Neuron (in vitro differentiated cells): ENCODE measurements around the gene RELL1.

Experiments
- H2AFZ ChIP-seq: one replicate; pipeline ENCODE4 v1.6.1; 2013; ENCODE audit warnings: low read depth, mild to moderate bottlenecking, inconsistent platforms, low read length, moderate library complexity
- H3K27me3 ChIP-seq: one replicate; pipeline ENCODE4 v1.6.1; 2013; ENCODE audit warnings: low read length; ENCODE audit not compliant: insufficient read depth
- H3K36me3 ChIP-seq: one replicate; pipeline ENCODE4 v1.6.1; 2013; ENCODE audit warnings: low read length; ENCODE audit not compliant: insufficient read depth
- H3K4me1 ChIP-seq: one replicate; pipeline ENCODE4 v1.6.1; 2013; ENCODE audit warnings: low read length; ENCODE audit not compliant: insufficient read depth
- H3K4me3 ChIP-seq: 2 replicates; pipeline ENCODE4 v1.5.1; 2013; ENCODE audit warnings: mild to moderate bottlenecking, low read length, moderate library complexity
- H3K9me3 ChIP-seq: one replicate; pipeline ENCODE4 v1.6.1; 2013; ENCODE audit warnings: low read length

Gene RELL1

DNA sequence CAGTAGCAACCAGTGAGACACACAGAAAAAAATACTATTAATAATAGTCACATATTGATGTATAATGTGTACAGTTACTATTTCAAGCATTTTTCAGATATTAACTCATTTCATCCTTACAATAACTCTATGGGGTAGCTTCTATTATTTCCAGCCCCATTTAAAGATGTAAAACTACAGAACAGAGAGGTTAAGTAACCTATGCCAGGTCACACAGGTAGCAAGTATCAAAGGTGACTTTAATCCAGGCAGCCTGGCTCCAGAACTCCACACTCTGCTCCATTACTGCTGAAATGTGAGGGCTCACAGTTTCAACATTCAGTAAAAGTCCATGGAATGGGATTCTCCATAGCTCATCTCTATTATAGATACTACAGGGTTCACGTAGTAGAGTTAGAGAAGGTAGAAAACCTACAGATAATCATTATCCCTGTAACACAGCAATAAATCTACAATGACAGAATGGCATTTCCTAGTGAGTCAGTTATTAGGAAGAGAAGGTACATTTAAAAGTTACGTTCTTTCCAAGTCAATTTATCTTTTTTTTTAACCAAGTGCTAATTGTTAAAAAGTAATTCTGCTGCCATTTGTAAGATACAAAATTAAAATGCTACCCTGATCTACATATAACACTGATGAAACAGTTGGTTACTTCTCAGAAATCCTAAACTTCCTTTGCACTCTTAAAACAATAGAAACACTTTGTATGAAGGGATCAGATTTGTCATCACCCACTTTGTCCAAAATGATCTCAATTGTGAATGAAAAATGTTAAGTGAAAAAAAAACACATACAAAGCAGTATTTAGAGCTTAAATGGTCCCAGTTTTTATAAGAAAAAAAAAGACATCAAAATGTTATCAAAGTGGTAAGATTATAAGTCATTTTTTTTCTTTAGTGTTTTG is 18.7 kb downstream of the RELL1 start:
- Histone ChIP-seq H3K4me3 (no peak overlapping the region), H3K36me3 (no peaks in the 10 kb centered on the region), H3K9me3 (no peaks in the 10 kb centered on the region), H3K4me1 (peaks cover 30% of the 10 kb centered on the region), H2AFZ (no peak overlapping the region), H3K27me3 (no peaks in the 10 kb centered on the region)

DNA sequence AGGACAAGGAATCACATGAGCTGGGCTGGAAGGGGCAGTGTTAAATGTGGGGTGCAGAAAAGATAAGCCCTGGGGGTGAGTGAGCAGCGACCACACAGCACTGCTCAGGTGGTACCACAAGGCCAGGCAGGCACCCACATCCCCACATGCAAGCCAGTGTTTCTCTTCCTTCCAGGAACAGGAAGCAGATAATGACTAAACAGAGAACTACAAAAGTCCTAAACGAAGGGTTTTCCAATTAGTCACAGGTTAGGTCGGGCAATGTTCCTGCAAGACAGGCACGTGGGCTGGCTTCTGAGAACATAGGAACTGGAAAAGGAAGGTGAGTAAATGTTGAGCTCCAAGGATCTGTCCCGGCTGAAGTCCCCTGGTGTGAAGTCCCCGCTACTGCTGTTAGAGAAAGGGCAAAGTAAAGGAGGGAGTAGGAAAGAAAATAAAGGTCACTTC is 19.5 kb downstream of the RELL1 start:
- no peak overlapping the region for H2AFZ ChIP-seq
- H3K27me3 ChIP-seq = no peaks in the 10 kb centered on the region
- H3K4me3 ChIP-seq = no peak overlapping the region
- peaks cover 38% of the 10 kb centered on the region for H3K4me1 ChIP-seq
- no peaks in the 10 kb centered on the region for H3K9me3 ChIP-seq
- no peaks in the 10 kb centered on the region for H3K36me3 ChIP-seq

DNA sequence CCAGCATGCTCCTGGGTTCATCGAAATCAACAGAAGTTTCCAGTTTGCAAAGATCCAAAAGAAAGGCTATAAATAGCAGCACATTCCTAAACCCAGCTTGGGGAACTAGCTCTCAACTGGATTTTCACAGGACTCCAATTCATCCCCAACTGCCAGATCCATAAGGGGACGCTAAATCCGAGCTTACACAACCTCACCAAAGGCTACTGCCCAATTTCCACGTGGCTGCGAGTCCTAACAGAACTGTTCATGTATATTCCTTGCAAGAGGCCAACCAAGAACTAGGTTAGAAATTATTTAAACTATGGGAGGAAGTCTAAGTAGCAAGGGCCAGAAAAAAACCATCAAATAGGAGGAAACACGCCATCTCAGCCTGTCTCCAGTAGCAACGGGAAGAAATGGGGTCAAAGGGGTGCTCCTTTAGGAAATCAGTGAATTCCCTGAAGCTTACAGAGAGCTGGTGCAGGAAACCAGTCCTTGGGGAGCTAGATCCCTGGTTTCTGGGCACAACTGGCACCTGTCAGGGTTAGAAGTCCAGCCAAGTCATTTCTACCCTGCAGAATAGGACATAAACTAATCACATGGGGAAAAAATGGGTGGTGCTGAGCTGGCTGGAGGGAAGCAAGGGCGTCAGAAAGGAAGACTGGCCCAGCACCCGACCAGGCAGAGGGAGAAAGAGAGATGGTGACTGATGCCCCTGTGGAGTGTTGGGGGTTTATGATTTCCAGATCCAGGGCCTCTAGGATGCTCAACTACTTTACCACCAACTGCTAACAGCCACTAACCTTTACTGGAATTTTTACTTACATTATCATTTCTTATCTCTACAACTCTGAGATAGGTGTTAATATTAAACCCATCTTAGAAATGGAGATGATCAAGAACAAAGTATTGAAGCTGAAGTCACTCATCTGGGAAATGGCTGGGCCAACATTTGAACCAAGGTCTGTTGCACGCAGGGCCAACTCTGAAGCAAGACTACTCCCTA is 20.5 kb downstream of the RELL1 start:
- no peaks in the 10 kb centered on the region for H3K36me3 ChIP-seq
- H3K27me3 ChIP-seq = no peaks in the 10 kb centered on the region
- no peak overlapping the region for H3K4me3 ChIP-seq
- H2AFZ ChIP-seq = no peak overlapping the region
- no peaks in the 10 kb centered on the region for H3K9me3 ChIP-seq
- H3K4me1 ChIP-seq = peaks cover 39% of the 10 kb centered on the region

DNA sequence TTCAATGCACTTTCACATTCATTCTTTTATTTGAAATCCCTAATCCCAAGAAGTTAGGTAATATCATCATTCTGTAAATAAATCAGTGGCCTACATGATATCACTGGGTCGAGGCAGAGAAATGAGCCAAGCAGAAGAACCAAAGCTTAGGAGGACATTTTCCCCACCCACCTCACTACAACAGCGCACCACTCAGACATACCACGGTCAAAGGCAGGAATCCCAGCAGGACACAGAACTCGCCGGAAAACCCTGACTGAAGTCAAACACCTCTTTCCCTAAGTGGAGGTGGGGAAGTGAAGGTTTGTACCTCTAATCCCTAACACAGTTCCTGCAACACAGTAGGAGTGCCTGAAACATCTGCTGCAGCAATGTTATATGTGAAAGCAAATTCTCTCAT is 21.5 kb downstream of the RELL1 start:
- H3K36me3 ChIP-seq = no peaks in the 10 kb centered on the region
- no peak overlapping the region for H3K4me3 ChIP-seq
- no peaks in the 10 kb centered on the region for H3K9me3 ChIP-seq
- no peaks in the 10 kb centered on the region for H3K27me3 ChIP-seq
- H3K4me1 ChIP-seq = peaks cover 35% of the 10 kb centered on the region
- H2AFZ ChIP-seq = no peak overlapping the region

DNA sequence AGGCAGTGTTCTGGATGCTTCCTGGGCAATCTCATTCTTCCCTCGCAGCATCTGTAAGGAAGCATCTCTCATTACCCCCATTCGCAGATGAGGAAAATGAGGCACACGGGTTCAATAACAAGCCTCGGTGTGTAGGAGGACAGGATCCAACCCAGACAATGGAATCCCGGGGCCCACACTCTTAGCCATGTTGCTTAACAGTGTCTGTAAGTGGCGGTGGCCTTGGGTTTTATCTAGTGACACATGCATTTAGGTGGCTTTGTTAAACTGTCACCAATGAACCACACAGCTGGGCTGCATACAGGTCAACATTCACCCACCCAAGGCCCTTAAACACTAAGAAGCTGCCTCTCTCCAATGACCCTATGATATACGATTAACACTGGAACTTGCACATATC is 22.6 kb downstream of the RELL1 start:
- Histone ChIP-seq H3K4me3 (no peak overlapping the region), H3K4me1 (peaks cover 35% of the 10 kb centered on the region), H3K9me3 (no peaks in the 10 kb centered on the region), H2AFZ (no peak overlapping the region), H3K27me3 (no peaks in the 10 kb centered on the region), H3K36me3 (no peaks in the 10 kb centered on the region)

DNA sequence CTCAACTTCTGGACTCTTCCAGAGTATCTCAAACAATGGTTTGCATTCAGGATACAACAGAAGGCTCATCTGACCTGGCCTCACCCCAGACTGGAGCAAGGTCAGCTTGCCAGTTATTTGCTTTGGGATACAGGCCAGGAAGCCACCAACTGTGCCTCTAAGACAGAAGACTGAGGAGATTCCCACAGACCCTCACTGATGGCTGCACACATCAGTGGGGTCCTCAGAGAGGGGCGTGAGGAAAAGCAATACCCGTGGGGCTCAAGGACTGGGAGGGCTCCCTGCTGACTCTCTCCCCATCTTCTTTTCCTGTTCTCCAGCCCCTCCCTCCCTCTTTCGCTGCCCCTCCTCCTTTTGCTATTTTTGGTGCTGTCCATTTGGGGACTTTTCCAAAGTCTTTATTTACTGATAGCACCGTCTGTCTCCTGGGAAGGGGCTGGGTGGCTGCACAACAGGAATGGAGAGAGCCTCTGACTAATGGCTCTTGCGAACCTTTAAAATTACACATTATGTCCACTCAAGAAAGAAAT is 23.2 kb downstream of the RELL1 start:
- Histone ChIP-seq H3K4me1 (peaks cover 35% of the 10 kb centered on the region), H3K9me3 (no peaks in the 10 kb centered on the region), H3K36me3 (no peaks in the 10 kb centered on the region), H3K4me3 (no peak overlapping the region), H2AFZ (no peak overlapping the region), H3K27me3 (no peaks in the 10 kb centered on the region)

DNA sequence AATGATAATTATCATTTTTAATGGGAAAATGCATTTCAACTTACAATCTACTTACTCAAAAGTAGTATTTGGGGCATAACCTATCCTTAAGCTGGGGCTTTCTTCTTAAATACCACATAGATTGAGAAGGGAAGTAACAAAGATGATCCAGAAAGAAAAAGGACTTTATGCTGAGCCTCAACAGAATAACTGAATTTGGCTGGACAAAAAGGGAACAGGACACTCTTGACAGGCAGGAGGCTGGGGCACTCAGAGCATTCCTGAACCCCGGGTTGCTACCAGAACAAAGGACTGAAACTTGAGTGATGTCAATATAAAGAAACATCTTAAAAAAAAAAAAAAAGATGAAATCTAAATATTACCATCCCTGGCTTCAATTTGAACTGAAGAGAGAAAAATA is 23.9 kb downstream of the RELL1 start:
- Histone ChIP-seq H3K27me3 (no peaks in the 10 kb centered on the region), H2AFZ (no peak overlapping the region), H3K9me3 (no peaks in the 10 kb centered on the region), H3K4me1 (peaks cover 35% of the 10 kb centered on the region), H3K36me3 (no peaks in the 10 kb centered on the region), H3K4me3 (no peak overlapping the region)

DNA sequence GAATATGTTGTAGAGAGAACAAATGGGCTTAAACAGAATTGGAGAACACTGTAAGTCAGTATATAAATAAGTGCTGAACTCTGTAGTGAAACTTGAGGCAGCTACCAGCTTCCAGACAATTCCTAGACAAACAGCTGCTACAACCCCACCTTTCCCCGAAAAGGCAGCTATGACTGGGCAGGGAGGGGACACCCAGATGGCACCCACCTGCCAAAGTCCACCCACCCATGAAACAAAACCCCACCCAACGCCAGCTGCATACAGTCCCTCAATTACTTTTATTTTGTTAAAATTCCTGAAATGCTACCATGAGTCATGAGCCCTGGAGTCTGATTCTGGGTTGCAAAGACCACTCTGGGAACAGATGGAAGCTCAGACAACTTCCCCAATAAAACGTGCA is 24.4 kb downstream of the RELL1 start:
- Histone ChIP-seq H3K27me3 (no peaks in the 10 kb centered on the region), H3K4me1 (peaks cover 35% of the 10 kb centered on the region), H3K9me3 (no peaks in the 10 kb centered on the region)

DNA sequence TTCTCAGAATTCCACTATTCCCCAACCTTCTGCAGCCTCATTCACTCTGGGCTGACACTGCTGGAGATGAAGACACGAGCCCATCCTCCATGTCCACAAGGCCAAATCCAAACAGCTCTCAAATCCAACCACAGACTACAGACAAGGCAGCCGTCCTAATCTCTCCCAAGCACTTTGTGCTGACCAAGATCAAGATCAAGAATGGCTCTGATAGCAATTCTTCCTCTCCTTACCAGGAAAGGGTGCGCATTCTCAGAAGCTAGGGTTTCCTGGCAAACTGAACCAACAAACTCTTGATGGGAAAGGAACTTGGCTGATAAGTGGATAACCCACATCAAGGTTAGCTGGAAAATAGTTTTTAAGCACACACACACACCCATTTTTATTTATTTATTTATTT is 26.5 kb downstream of the RELL1 start:
- H2AFZ ChIP-seq = no peak overlapping the region
- H3K4me1 ChIP-seq = peaks cover 23% of the 10 kb centered on the region
- peaks cover 2% of the 10 kb centered on the region for H3K9me3 ChIP-seq
- H3K4me3 ChIP-seq = no peak overlapping the region
- H3K36me3 ChIP-seq = no peaks in the 10 kb centered on the region
- no peaks in the 10 kb centered on the region for H3K27me3 ChIP-seq

More for the DNA sequence above, 24.4 kb downstream of the RELL1 start:
- H3K36me3 ChIP-seq = no peaks in the 10 kb centered on the region
- H2AFZ ChIP-seq = no peak overlapping the region
- H3K4me3 ChIP-seq = no peak overlapping the region

DNA sequence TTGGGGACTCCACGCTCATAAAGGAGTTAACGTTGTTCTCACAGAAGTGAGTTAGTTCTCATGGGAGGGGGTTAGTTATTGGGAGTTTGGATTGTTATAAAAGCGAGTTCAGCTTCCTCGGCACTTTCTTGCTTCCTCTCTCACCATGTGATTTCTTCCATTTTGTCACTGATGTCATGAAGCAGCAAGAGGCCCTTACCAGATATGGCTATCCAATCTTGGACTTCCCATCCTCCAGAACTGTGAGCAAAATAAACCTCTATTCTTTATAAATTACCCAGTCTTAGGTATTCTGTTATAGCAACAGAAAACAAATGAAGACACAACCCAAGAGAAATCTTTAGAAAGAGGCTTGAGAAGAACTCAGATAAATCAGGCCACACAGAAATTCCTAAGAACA is 29.5 kb downstream of the RELL1 start:
- Histone ChIP-seq H3K27me3 (no peaks in the 10 kb centered on the region), H3K9me3 (peaks cover 4% of the 10 kb centered on the region), H3K36me3 (no peaks in the 10 kb centered on the region), H3K4me3 (no peak overlapping the region), H2AFZ (no peak overlapping the region), H3K4me1 (peaks cover 1% of the 10 kb centered on the region)

DNA sequence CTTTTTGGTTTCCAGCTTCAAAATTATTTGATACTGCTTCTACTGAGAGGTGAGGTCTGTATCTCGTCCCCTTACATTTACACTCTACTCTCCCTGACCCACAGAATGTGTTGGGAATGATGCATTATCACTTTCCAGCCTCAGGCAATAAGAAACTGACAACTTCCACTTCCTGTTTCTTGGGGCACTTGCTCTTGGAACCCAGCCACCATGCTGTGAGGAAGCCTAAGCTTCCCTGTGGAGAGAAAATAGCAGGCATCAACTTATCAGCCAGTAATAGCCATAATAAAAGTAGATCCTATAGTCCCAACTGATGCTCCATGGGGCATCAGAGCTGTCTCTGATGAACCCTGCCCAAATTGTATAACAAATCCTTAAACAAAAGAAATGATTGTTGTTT is 32.6 kb downstream of the RELL1 start:
- peaks cover 8% of the 10 kb centered on the region for H3K4me1 ChIP-seq
- peaks cover 4% of the 10 kb centered on the region for H3K9me3 ChIP-seq
- no peaks in the 10 kb centered on the region for H3K36me3 ChIP-seq
- H3K27me3 ChIP-seq = no peaks in the 10 kb centered on the region
- no peak overlapping the region for H3K4me3 ChIP-seq
- H2AFZ ChIP-seq = no peak overlapping the region

DNA sequence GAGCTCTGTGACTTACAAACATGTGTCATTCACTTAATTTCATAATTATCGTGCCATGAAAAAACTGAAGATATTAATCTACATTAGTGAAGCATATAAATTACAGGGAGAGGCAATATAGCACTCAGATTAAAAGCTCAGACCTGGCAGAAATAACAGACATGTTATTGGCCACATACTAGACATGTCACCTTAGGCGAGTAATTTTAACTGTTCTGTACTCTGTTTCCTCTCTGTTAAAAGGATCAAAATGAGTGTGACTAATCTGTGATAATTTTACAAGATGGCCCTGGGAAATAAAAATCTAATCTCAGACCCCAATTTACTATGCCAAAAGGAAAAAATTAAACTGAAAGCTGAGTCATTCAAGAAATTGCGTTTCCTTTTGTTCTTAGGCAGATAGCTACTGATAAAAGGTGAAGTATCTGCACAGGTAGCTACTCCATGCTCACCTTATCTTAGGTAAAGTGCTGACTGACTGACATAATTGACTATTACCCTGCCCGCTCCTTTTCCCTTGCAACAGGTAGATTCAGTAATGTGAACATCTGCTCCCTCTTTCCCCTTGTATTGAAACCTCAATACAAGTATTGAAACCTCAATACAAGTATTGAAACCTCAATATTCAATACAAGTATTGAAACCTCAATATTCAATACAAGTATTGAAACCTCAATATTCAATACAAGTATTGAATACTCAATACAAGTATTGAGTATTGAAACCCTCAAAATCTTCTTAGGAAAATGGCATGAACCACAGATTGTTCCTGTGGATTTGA is 33.2 kb downstream of the RELL1 start:
- Histone ChIP-seq H3K4me1 (peaks cover 14% of the 10 kb centered on the region), H3K9me3 (peaks cover 4% of the 10 kb centered on the region), H3K4me3 (no peak overlapping the region), H2AFZ (no peak overlapping the region), H3K36me3 (no peaks in the 10 kb centered on the region), H3K27me3 (no peaks in the 10 kb centered on the region)
